Measurements from ENCODE around the gene CACNB3. TPM values are rescaled to one million over a fixed set of nuclear protein-coding genes. Genes with fewer than 3 reads are reported as not detected.

The CACNB3 gene
- polyA plus RNA-seq, 3 donors: 0.84 to 6.3 (median 1.5) TPM

DNA sequence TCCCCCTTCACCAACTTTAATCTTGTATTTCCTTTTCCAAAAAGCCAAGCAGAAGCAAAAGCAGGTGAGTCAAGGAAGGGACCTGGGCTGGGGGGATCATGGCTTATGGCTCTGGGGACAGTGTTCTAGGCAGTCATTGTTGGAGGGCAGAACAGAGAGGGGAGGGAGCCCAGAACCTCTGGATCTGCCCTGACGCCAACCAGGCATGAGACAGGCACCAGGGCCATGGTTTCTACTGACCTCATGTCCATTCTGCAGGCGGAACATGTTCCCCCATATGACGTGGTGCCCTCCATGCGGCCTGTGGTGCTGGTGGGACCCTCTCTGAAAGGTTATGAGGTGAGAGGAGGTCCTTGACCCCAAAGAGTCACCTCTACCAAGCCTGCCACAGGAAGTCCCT, 6.6 kb downstream of the CACNB3 start:
- Mint-ChIP-seq H3K4me1 (peaks cover 2% of the 10 kb centered on the region), H3K9me3 (no peaks in the 10 kb centered on the region), H3K4me3 (no peak overlapping the region), H3K27ac (no peak overlapping the region), H3K27me3 (ENCODE audit: low read depth in 3 of 3) (peaks cover 8 to 14% (median 11%) of the 10 kb centered on the region in 3 donors), H3K36me3 (peaks cover 17 to 19% of the 10 kb centered on the region in 2 donors)
- Histone ChIP-seq H3K36me3 (replicated peaks in 1 of 2; ENCODE audit: control insufficient read depth in 1 of 2, insufficient read depth in 2 of 2, low read length in 2 of 2) (peaks cover 16 to 22% of the 10 kb centered on the region in 2 donors), H3K27ac (ENCODE audit: low read depth in 1 of 2, low read length in 2 of 2) (no peak overlapping the region), H3K79me2 (ENCODE audit: insufficient read depth, low read length) (no peaks in the 10 kb centered on the region), H4K20me1 (ENCODE audit: insufficient read depth, low read length) (peaks cover 23% of the 10 kb centered on the region), H2AFZ (ENCODE audit: insufficient read depth, low read depth, low read length, poor library complexity, severe bottlenecking) (no peak overlapping the region), H3K27me3 (ENCODE audit: control insufficient read depth in 2 of 2, insufficient read depth in 2 of 2, low read length in 2 of 2) (peaks cover 0 to 9% of the 10 kb centered on the region in 2 donors), H3K4me2 (replicated peaks; ENCODE audit: extremely low read depth, low read length, poor library complexity, severe bottlenecking) (no peak overlapping the region), H3K9me3 (replicated peaks in 1 of 2; ENCODE audit: control insufficient read depth in 1 of 2, insufficient read depth in 1 of 2, low read length in 2 of 2) (no peaks in the 10 kb centered on the region), H3K9ac (ENCODE audit: insufficient read depth, low read length, poor library complexity, severe bottlenecking) (no peak overlapping the region), H3K4me3 (replicated peaks in 1 of 3; ENCODE audit: low read depth in 2 of 3, low read length in 3 of 3) (no peak overlapping the region), H3K4me1 (ENCODE audit: control insufficient read depth in 1 of 2, insufficient read depth in 2 of 2, low read length in 2 of 2) (no peaks in the 10 kb centered on the region)
- 89% methylated on average over 1 of the region's 4 CpGs for WGBS (ENCODE audit: insufficient coverage)
- DNase-seq: no peak
- TF ChIP-seq, protein P1, sequence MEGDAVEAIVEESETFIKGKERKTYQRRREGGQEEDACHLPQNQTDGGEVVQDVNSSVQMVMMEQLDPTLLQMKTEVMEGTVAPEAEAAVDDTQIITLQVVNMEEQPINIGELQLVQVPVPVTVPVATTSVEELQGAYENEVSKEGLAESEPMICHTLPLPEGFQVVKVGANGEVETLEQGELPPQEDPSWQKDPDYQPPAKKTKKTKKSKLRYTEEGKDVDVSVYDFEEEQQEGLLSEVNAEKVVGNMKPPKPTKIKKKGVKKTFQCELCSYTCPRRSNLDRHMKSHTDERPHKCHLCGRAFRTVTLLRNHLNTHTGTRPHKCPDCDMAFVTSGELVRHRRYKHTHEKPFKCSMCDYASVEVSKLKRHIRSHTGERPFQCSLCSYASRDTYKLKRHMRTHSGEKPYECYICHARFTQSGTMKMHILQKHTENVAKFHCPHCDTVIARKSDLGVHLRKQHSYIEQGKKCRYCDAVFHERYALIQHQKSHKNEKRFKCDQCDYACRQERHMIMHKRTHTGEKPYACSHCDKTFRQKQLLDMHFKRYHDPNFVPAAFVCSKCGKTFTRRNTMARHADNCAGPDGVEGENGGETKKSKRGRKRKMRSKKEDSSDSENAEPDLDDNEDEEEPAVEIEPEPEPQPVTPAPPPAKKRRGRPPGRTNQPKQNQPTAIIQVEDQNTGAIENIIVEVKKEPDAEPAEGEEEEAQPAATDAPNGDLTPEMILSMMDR (IDR thresholded peaks at IDR 0.05): no peak
- intact Hi-C loops (cut with micrococcal nuclease): no loop called here

DNA sequence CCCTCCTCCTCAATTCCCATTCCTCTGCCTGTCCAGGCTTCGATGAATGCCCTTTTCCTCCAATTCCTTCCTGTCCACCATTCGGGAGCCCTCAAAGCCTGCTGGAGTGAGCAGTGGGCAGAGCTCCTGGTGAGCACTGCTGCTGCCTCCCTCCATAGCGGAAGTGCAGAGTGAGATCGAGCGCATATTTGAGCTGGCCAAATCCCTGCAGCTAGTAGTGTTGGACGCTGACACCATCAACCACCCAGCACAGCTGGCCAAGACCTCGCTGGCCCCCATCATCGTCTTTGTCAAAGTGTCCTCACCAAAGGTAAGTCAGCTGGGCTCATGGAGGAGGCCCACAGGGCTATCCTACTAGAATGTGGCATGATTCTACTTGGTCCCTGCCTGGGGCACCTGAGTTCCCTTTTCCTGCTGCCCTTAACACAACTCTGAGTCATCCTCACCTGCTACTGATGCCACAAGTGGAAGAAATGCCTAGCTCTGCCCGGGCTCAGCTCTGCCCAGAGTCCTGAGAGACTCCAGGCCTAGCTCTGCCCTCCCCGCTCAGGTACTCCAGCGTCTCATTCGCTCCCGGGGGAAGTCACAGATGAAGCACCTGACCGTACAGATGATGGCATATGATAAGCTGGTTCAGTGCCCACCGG, 8.0 kb downstream of the CACNB3 start:
- WGBS (ENCODE audit: insufficient coverage): 82% methylated on average over 14 of the region's 15 CpGs
- no peak for DNase-seq
- Histone ChIP-seq H4K20me1 (ENCODE audit: insufficient read depth, low read length) (peaks cover 27% of the 10 kb centered on the region), H3K4me2 (replicated peaks; ENCODE audit: extremely low read depth, low read length, poor library complexity, severe bottlenecking) (no peak overlapping the region), H3K9ac (ENCODE audit: insufficient read depth, low read length, poor library complexity, severe bottlenecking) (no peak overlapping the region), H2AFZ (ENCODE audit: insufficient read depth, low read depth, low read length, poor library complexity, severe bottlenecking) (no peak overlapping the region), H3K27ac (ENCODE audit: low read depth in 1 of 2, low read length in 2 of 2) (no peak overlapping the region), H3K9me3 (replicated peaks in 1 of 2; ENCODE audit: control insufficient read depth in 1 of 2, insufficient read depth in 1 of 2, low read length in 2 of 2) (no peaks in the 10 kb centered on the region), H3K4me1 (ENCODE audit: control insufficient read depth in 1 of 2, insufficient read depth in 2 of 2, low read length in 2 of 2) (no peaks in the 10 kb centered on the region), H3K27me3 (ENCODE audit: control insufficient read depth in 2 of 2, insufficient read depth in 2 of 2, low read length in 2 of 2) (peaks cover 0 to 3% of the 10 kb centered on the region in 2 donors), H3K4me3 (replicated peaks in 1 of 3; ENCODE audit: low read depth in 2 of 3, low read length in 3 of 3) (no peak overlapping the region), H3K36me3 (replicated peaks in 1 of 2; ENCODE audit: control insufficient read depth in 1 of 2, insufficient read depth in 2 of 2, low read length in 2 of 2) (peaks cover 30 to 37% of the 10 kb centered on the region in 2 donors), H3K79me2 (ENCODE audit: insufficient read depth, low read length) (no peaks in the 10 kb centered on the region)
- Mint-ChIP-seq H3K9me3 (no peaks in the 10 kb centered on the region), H3K27me3 (ENCODE audit: low read depth in 3 of 3) (peaks cover 2 to 9% (median 3%) of the 10 kb centered on the region in 3 donors), H3K36me3 (peaks cover 31 to 33% of the 10 kb centered on the region in 2 donors), H3K4me3 (no peak overlapping the region), H3K4me1 (peaks cover 2% of the 10 kb centered on the region), H3K27ac (no peak overlapping the region)
- intact Hi-C loops (cut with micrococcal nuclease): no loop called here
- TF ChIP-seq, protein P1 (IDR thresholded peaks at IDR 0.05): no peak

Data from CD14-positive monocyte (primary cell).